Stimulated activated CD4-positive, alpha-beta T cell treated with anti-CD3 and anti-CD28 coated beads, Interleukin-1b, Interleukin-23, amount 100 ng/mL, for 1 hour (primary cell): Measurements from ENCODE around the gene REST.

Experiments
- DNase-seq, 2 donors: peaks; one replicate each; pipeline ENCODE4 v3.0.0-alpha.2; 2020; ENCODE audit warnings: low read depth in 2 of 2

The REST gene

DNA sequence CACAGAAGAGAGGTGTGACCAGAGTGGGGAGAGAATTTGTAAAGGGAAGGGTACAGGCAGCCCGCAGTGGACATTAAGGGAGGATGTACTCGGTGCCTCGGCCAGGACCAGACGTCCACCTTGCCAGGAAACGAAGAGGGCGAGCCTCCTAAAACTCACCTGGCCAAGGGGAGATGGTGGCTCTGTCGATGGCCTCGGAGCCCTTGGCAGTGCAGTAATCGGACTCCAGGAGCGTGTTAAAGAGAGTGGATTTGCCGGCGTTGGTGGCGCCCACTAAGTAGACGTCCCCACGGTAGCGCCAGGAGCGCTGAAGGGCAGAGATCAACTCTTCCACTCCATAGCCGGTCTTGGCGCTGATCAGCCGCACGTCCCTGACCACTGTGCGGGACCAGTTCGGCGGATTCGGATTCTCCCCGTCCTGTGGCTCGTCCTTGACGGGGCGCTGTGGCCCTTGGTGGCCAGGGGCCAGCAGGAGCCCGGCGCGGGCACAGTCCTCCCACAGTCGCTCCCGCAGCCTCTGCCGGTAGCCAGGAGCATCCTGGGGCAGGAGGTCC is 68.7 kb downstream of the REST start:
- no peak for DNase-seq

- DNase-seq = peak in 1 of 2 donors; percentile 25
Measured at GRCh38 chr4:56976837-56977320, 69.2 kb downstream of the REST start.

DNA sequence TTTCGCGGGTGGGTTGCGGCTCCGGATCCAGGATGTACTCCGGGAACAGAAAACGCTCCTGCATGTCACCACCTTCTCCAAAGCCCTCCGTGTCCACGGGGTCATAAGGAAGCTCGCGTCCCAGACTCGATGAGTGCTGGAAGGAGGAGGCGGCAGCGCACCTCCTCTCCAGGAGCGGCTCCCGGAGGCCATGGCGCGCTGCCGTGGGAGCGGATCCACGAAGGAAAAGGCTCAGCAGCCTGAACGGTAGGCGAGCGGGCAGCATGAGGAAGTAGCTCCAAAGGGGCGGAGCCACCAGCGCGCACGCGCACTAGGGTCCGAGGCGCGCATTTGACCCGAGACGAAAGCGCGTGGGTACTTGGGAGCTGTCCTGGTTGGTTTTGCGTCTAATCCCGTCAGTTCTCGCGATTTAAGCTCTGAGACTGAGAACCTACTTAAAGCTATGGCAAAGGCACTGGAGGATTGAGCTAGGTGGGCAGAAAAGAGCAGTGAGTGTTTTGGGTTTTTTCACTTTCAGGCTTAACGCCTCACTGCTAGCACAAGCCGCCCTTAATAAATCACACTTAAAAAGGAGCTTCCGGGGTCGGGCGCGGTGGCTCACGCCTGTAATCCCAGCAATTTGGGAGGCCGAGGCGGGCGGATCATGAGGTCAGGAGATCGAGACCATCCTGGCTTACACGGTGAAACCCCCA is 69.8 kb downstream of the REST start, which contains the start of gene NOA1:
NOA1 (minus strand) TSS at position 286 of the 692 bp plus-strand sequence; CDS start at position 265, 21 bp downstream.
- DNase-seq = peak; percentile 96 to 97

- DNase-seq = peak; percentile 53 to 60
Measured at GRCh38 chr4:56978750-56979303, 71.1 kb downstream of the REST start, which contains the start of gene POLR2B. Gene POLR2B, plus strand, starts transcription at chr4:56978896. Its CDS starts 90 bp downstream, at chr4:56978986.

GRCh38 chr4:56979421-56980072 is 71.8 kb downstream of the REST start:
- DNase-seq = no peak

DNA sequence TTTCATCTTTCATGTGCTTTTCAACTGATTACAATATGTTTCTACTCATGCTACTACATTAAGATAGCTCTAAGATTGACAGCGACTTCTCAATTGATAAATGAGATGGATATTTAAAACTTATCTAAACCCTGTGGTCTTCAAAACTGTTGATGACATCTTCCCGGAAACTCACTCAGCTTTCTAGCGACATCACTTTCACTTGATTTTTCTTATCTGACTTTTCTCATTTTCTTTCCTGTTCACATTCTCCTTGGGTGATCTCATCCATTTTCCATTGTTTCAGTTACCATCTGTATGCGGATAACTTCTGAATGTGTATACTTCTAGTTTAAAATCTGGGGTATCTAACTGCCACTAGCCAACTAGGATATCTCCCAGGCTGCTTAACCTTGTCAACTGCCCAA is 74.1 kb downstream of the REST start:
- DNase-seq = no peak

DNA sequence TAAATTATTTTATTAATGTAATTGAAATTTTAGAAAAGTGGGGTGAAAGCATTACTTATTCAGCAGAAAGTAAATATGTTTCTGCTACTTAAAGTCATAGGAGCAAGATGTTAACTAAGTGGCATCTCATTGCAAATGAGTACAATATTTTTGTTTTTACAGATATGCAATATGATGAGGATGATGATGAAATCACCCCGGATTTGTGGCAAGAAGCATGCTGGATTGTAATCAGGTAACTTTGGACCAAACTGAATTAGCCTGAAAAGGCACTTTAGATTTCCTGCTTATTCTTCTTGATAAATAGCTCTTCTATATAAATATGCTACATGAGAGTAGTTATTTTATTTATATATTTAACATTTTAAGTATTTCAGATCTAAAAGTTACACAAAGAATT is 78.5 kb downstream of the REST start:
- DNase-seq = no peak

DNA sequence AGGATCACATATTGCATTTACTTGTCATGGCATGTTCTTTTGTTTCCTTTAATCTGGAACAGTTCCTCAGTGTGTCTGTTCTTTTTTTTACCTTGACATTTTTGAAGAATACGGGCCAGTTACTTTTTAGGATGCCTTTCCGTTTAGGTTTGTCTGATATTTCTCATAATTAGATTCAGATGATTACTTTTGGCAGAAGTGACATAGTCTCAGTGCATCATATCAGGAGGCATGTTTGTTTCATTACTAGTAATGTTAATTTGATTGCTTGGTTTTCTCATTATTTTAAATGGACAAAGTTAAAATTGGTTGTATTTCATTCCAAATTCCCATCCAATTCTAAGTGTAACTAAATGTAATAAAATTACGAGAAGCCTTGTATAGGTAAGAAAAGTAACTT is 79.3 kb downstream of the REST start:
- DNase-seq = no peak

- DNase-seq = no peak
Measured at GRCh38 chr4:56990109-56990905, 82.6 kb downstream of the REST start.

- no peak for DNase-seq
Measured at GRCh38 chr4:56995525-56995924, 87.8 kb downstream of the REST start.

DNA sequence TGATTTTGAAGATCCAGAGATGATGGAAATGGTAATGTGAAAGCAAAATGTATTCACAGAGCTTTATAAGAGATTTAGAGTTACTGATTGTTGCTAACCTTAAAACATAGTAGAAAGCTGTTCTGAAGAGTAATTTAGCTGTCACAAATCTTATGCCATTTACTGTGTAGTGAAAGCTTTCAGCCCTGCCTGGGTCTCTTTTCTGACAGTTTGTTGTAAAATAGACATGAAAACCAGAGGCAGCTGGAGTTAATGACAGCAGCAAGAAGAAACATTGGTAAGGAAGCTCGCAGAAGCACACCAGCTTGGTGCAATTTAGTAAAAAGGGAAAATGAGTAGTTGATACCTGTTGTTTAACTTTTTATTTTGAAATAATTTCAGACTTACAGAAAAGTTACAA is 92.1 kb downstream of the REST start:
- DNase-seq = no peak

DNA sequence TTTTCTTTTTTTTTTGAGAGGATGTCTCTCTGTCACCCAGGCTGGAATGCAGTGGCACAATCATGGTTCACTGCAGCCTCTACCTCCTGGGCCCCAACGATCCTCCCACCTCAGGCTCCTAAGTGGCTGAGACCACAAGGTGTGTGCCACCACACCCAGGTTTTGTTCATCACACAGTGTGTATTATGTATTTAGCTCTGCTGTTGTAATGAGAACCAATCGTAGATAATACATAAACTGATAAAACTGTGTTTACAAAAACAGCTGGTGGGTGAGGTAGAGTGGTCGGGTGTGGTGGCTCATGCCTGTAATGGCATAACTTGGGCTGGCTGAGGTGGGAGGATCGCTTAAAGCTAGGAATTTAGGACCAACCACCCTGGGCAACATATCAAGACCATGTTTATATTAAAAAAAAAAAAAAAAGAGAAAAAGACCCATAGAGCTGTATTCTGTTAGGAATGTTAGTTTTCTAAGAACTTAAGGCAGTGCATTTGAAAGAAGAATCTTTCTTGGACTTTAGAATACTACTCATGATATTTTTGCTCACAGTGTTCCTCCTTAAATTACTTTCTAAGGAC is 105.9 kb downstream of the REST start:
- no peak for DNase-seq
